ENCODE results near the gene NRDC.

- TF ChIP-seq ZNF155 (tag by site-specific recombination; IDR thresholded peaks at IDR 0.05) (no peak), ZBTB8A (tag by site-specific recombination; IDR thresholded peaks at IDR 0.05) (no peak), CTCF (tag by site-specific recombination; IDR thresholded peaks at IDR 0.05) (no peak), ATF2 (tag by site-specific recombination; IDR thresholded peaks at IDR 0.05; ENCODE audit: low read depth) (no peak), ZNF513 (tag by site-specific recombination; IDR thresholded peaks at IDR 0.05) (no peak), ZNF112 (tag by site-specific recombination; IDR thresholded peaks at IDR 0.05) (no peak), ZNF140 (tag by site-specific recombination; IDR thresholded peaks at IDR 0.05) (no peak), SP3 (tag by site-specific recombination; IDR thresholded peaks at IDR 0.05) (no peak), REST (tag by site-specific recombination; IDR thresholded peaks at IDR 0.05) (no peak), ZNF274 (IDR thresholded peaks at IDR 0.05; ENCODE audit: low read length) (no peak), ZNF274 (tag by site-specific recombination; IDR thresholded peaks at IDR 0.05; ENCODE audit: borderline replicate concordance) (no peak), ZNF169 (tag by site-specific recombination; IDR thresholded peaks at IDR 0.05) (no peak), YY1 (tag by site-specific recombination; IDR thresholded peaks at IDR 0.05) (no peak)
Measured at GRCh38 chr1:51919684-51920083, 41.2 kb upstream of the NRDC start.
